Renal cortex interstitium (tissue), 11 donors: ENCODE measurements around the gene DLAT. TPM values are rescaled to one million over a fixed set of nuclear protein-coding genes. Genes with fewer than 3 reads are reported as not detected.
"Not testable (repeated sequence)": the region's sequence is repeated elsewhere in the genome, so short reads cannot be mapped to it uniquely, and the experiment has no call there.

Experiments used
- DNase-seq, 11 donors: peaks; one replicate each; pipeline ENCODE4 v3.0.0-alpha.2; 2013; ENCODE audit warnings: low read depth in 9 of 11, low spot score in 4 of 11; ENCODE audit errors: extremely low read depth in 1 of 11
- polyA plus RNA-seq, 3 donors: library from polyadenylated mRNA; unstranded; fragments of 120-200 nt; gene quantifications; one replicate each; pipeline ENCODE4 v1.2.1, GENCODE V29; 2013; ENCODE audit not compliant: insufficient read length in 3 of 3

DLAT gene
- polyA plus RNA-seq, 3 donors = 47.1 to 51.2 (median 47.7) TPM

- no peak for DNase-seq
These were observed 4.3 kb downstream of the DLAT start for GRCh38 chr11:112029460-112029859.

- DNase-seq = no peak
These were observed 8.7 kb downstream of the DLAT start for GRCh38 chr11:112033902-112034301.

- no peak for DNase-seq
These were observed 12.3 kb downstream of the DLAT start for GRCh38 chr11:112037527-112037926.

GRCh38 chr11:112042161-112042960 lies 17.2 kb downstream of the DLAT start:
- DNase-seq = no peak

GRCh38 chr11:112042961-112043304 lies 17.7 kb downstream of the DLAT start:
- no peak for DNase-seq

- no peak for DNase-seq
These were observed 19.8 kb downstream of the DLAT start for GRCh38 chr11:112044961-112045360.

GRCh38 chr11:112046647-112047046 lies 21.4 kb downstream of the DLAT start:
- not testable (repeated sequence) for DNase-seq

GRCh38 chr11:112048256-112048655 lies 23.0 kb downstream of the DLAT start:
- not testable (repeated sequence) for DNase-seq

GRCh38 chr11:112049777-112050176 lies 24.6 kb downstream of the DLAT start:
- no peak for DNase-seq

- no peak for DNase-seq
These were observed 25.5 kb downstream of the DLAT start for GRCh38 chr11:112050721-112051120.

- no peak for DNase-seq
These were observed 26.6 kb downstream of the DLAT start for GRCh38 chr11:112051768-112052167.

GRCh38 chr11:112057170-112057569 lies 32.0 kb downstream of the DLAT start:
- no peak for DNase-seq

GRCh38 chr11:112058103-112058502 lies 32.9 kb downstream of the DLAT start:
- DNase-seq = no peak

GRCh38 chr11:112062923-112063322 lies 37.7 kb downstream of the DLAT start:
- no peak for DNase-seq

GRCh38 chr11:112073941-112074811 lies 49.0 kb downstream of the DLAT start, which contains the start of the genes NKAPD1 and PIH1D2:
Gene NKAPD1 (plus strand): TSS chr11:112074299. CDS start chr11:112075575, 1,276 bp downstream.
Gene PIH1D2 (minus strand): TSS chr11:112074017. CDS start chr11:112073174, 843 bp downstream.
- DNase-seq = peak; percentile 73 to 90 (median 81)

- no peak for DNase-seq
These were observed 57.5 kb downstream of the DLAT start for GRCh38 chr11:112082729-112083128.

GRCh38 chr11:112085822-112086421 lies 60.7 kb downstream of the DLAT start:
- DNase-seq = peak in 5 of 11 donors; percentile 2 to 17 (median 12)

GRCh38 chr11:112086422-112087191 lies 61.4 kb downstream of the DLAT start, which contains the start of the genes SDHD and TIMM8B:
Gene SDHD (plus strand): TSS chr11:112086873. CDS start chr11:112086908, 35 bp downstream.
Gene TIMM8B (minus strand): TSS chr11:112086756. CDS start chr11:112086723, 33 bp downstream.
- peak; percentile 94 to 98 (median 97) for DNase-seq

- no peak for DNase-seq
These were observed 62.0 kb downstream of the DLAT start for GRCh38 chr11:112087212-112087611.
